ENCODE measurements around the gene TMEM98. TPM values are rescaled to one million over a fixed set of nuclear protein-coding genes. Genes with fewer than 3 reads are reported as not detected.

TMEM98 gene
- polyA plus RNA-seq, 1 donor (not counting 4 experiments of a cell fraction or from before 2014, with no cell fraction given), result 66.8 TPM

DNA sequence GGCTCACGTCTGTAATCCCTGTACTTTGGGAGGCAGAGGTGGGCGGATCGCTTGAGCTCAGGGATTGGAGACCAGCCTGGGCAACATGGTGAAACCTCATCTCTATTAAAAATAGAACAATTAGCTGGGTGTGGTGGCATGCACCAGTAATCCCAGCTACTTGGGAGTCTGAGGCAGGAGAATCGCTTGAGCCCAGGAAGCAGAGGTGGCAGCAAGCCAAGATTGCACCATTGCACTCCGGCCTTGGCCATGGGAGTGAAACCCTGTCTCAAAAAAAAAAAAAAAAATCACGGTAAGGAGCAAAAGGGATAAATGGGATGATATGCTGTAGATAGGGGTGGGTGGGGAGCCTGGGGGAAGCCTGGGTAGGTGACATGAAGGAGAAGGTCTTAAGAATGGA lies 20.4 kb upstream of the TMEM98 start:
- Histone ChIP-seq H3K9me3 (ENCODE audit: control insufficient read depth, low read depth, low read length) (no peaks in the 10 kb centered on the region), H3K4me2 (ENCODE audit: control insufficient read depth, extremely low read depth, insufficient read depth, low read depth, low read length) (no peak overlapping the region), H3K36me3 (ENCODE audit: control insufficient read depth in 2 of 2, extremely low read depth in 1 of 2, insufficient read depth in 2 of 2, low read length in 2 of 2) (no peaks in the 10 kb centered on the region), H3K4me1 (ENCODE audit: control insufficient read depth, extremely low read depth, insufficient read depth, low read length) (peaks cover 3% of the 10 kb centered on the region), H3K9ac (ENCODE audit: control insufficient read depth, extremely low read depth, insufficient read depth, low read length) (no peak overlapping the region), H3K27ac (ENCODE audit: control insufficient read depth, insufficient read depth, low read length) (no peak overlapping the region), H3K27me3 (ENCODE audit: control insufficient read depth, extremely low read depth, insufficient read depth, low read length) (no peaks in the 10 kb centered on the region), H3K4me3 (ENCODE audit: control insufficient read depth in 2 of 3, extremely low read depth in 1 of 3, insufficient read depth in 2 of 3, low read depth in 1 of 3, low read length in 3 of 3) (no peak overlapping the region), H2AFZ (ENCODE audit: control insufficient read depth, low read length) (no peak overlapping the region), H4K20me1 (ENCODE audit: control insufficient read depth, extremely low read depth, insufficient read depth, low read length) (no peaks in the 10 kb centered on the region), H3K79me2 (ENCODE audit: control insufficient read depth, insufficient read depth, low read length) (no peaks in the 10 kb centered on the region), H3K9me1 (ENCODE audit: control insufficient read depth, extremely low read depth, insufficient read depth, low read length) (no peaks in the 10 kb centered on the region)
- DNase-seq (ENCODE audit: low read depth, low spot score) (no peak), FAIRE-seq (no peak)
- TF ChIP-seq, protein P1, sequence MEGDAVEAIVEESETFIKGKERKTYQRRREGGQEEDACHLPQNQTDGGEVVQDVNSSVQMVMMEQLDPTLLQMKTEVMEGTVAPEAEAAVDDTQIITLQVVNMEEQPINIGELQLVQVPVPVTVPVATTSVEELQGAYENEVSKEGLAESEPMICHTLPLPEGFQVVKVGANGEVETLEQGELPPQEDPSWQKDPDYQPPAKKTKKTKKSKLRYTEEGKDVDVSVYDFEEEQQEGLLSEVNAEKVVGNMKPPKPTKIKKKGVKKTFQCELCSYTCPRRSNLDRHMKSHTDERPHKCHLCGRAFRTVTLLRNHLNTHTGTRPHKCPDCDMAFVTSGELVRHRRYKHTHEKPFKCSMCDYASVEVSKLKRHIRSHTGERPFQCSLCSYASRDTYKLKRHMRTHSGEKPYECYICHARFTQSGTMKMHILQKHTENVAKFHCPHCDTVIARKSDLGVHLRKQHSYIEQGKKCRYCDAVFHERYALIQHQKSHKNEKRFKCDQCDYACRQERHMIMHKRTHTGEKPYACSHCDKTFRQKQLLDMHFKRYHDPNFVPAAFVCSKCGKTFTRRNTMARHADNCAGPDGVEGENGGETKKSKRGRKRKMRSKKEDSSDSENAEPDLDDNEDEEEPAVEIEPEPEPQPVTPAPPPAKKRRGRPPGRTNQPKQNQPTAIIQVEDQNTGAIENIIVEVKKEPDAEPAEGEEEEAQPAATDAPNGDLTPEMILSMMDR (optimal IDR thresholded peaks at IDR 0.05 in 1 of 3, IDR thresholded peaks at IDR 0.05 in 1 of 3, conservative IDR thresholded peaks at IDR 0.05 in 1 of 3; ENCODE audit: extremely low read depth in 1 of 3, insufficient read depth in 2 of 3, low read length in 3 of 3), result no peak
- no peak for TF ChIP-seq EZH2 (IDR thresholded peaks at IDR 0.05; ENCODE audit: low read length)
- dilution Hi-C loops (cut with MboI; ENCODE audit: extremely low pct_ligation_motif_present, low sequenced_read_pairs), result loop anchor here (25.0 kb wide), 1 partner anchor 120 kb away; no protein-coding TSS in a partner anchor

DNA sequence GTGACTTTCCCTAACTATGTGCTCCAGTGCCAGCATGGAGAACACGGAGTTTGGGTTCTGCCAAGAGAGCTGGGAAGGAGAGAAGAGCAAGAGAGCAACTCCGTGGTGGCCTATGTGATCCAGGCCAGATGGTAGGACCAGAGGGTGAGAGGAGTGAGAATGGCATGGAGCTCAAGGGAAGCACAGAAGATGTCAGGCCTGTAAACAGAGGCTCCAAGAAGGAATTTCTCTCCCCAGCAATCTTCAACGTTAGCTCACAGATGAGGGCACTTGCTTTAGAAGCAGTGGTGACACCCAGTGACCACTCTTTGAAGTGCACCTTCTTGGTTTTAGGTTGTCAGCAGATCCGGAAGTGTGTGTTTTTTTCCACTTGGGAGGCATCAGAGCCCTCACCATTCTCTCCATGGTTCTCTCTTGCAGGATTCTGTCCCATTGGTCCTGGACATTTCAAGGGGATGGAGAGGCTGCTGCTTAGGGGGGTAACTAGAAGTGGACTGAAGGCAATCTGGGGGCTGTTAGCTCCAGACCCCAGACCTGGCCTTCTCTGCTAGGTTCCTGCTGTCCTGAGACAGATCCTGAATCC lies 18.1 kb upstream of the TMEM98 start:
- dilution Hi-C loops (cut with MboI; ENCODE audit: extremely low pct_ligation_motif_present, low sequenced_read_pairs), result loop anchor here (25.0 kb wide), 1 partner anchor 123 kb away; no protein-coding TSS in a partner anchor
- peaks cover 3% of the 10 kb centered on the region for H3K4me1 ChIP-seq (ENCODE audit: control insufficient read depth, extremely low read depth, insufficient read depth, low read length)
- no peaks in the 10 kb centered on the region for H4K20me1 ChIP-seq (ENCODE audit: control insufficient read depth, extremely low read depth, insufficient read depth, low read length)
- FAIRE-seq (peak; percentile 96), DNase-seq (ENCODE audit: low read depth, low spot score) (peak; percentile 44)
- H3K27me3 ChIP-seq (ENCODE audit: control insufficient read depth, extremely low read depth, insufficient read depth, low read length), result no peaks in the 10 kb centered on the region
- no peak overlapping the region for H3K27ac ChIP-seq (ENCODE audit: control insufficient read depth, insufficient read depth, low read length)
- H3K79me2 ChIP-seq (ENCODE audit: control insufficient read depth, insufficient read depth, low read length), result no peaks in the 10 kb centered on the region
- no peak overlapping the region for H3K9ac ChIP-seq (ENCODE audit: control insufficient read depth, extremely low read depth, insufficient read depth, low read length)
- TF ChIP-seq, protein P1 (optimal IDR thresholded peaks at IDR 0.05 in 1 of 3, IDR thresholded peaks at IDR 0.05 in 1 of 3, conservative IDR thresholded peaks at IDR 0.05 in 1 of 3; ENCODE audit: extremely low read depth in 1 of 3, insufficient read depth in 2 of 3, low read length in 3 of 3), result peak; percentile 79 to 97 (median 89)
- no peak for TF ChIP-seq EZH2 (IDR thresholded peaks at IDR 0.05; ENCODE audit: low read length)
- no peaks in the 10 kb centered on the region for H3K9me1 ChIP-seq (ENCODE audit: control insufficient read depth, extremely low read depth, insufficient read depth, low read length)
- no peaks in the 10 kb centered on the region for H3K36me3 ChIP-seq (ENCODE audit: control insufficient read depth in 2 of 2, extremely low read depth in 1 of 2, insufficient read depth in 2 of 2, low read length in 2 of 2)
- no peak overlapping the region for H3K4me2 ChIP-seq (ENCODE audit: control insufficient read depth, extremely low read depth, insufficient read depth, low read depth, low read length)
- no peaks in the 10 kb centered on the region for H3K9me3 ChIP-seq (ENCODE audit: control insufficient read depth, low read depth, low read length)
- H3K4me3 ChIP-seq (ENCODE audit: control insufficient read depth in 2 of 3, extremely low read depth in 1 of 3, insufficient read depth in 2 of 3, low read depth in 1 of 3, low read length in 3 of 3), result no peak overlapping the region
- H2AFZ ChIP-seq (ENCODE audit: control insufficient read depth, low read length), result peak overlapping the region; percentile 86
